H1 (cell line): Measurements from ENCODE around the gene DENND6B.

ENCODE experiments used
- MAX ChIP-seq: IDR thresholded peaks from 2 replicates; pipeline ENCODE4 v1.6.1; 2012; ENCODE audit warnings: inconsistent platforms
- PHF8 ChIP-seq: fragments of 200-600 bp; sonication (generic); conservative IDR thresholded peaks from 2 replicates; pipeline ENCODE4 v1.7.1; 2012; ENCODE audit warnings: low read depth, mild to moderate bottlenecking, inconsistent platforms, low read length, moderate library complexity
- SRF ChIP-seq: IDR thresholded peaks from 2 replicates; pipeline ENCODE4 v1.6.1; 2011; ENCODE audit warnings: mild to moderate bottlenecking, low read depth, low read length, moderate library complexity

- TF ChIP-seq PHF8: no peak
- no peak for TF ChIP-seq SRF
- TF ChIP-seq MAX: no peak
Observed at GRCh38 chr22:50357222-50357621, 30.4 kb upstream of the DENND6B start.
